Muscle of leg (tissue), 11 donors: ENCODE results near the gene CDH7. TPM values are rescaled to one million over a fixed set of nuclear protein-coding genes. Genes with fewer than 3 reads are reported as not detected.

Source experiments
- DNase-seq: peaks from one replicate; pipeline ENCODE4 v3.0.0; 2013
- H3K27ac ChIP-seq: one replicate; pipeline ENCODE4 v1.5.1; 2013; ENCODE audit warnings: mild to moderate bottlenecking, low read length, control low read depth
- H3K27me3 ChIP-seq: one replicate; pipeline ENCODE4 v1.6.1; 2013; ENCODE audit warnings: low read length; ENCODE audit not compliant: control insufficient read depth, insufficient read depth
- H3K36me3 ChIP-seq: one replicate; pipeline ENCODE4 v1.6.1; 2013; ENCODE audit warnings: low read length; ENCODE audit not compliant: control insufficient read depth, insufficient read depth
- H3K4me1 ChIP-seq: one replicate; pipeline ENCODE4 v1.6.1; 2013; ENCODE audit warnings: low read length; ENCODE audit not compliant: control insufficient read depth, insufficient read depth
- H3K4me3 ChIP-seq: one replicate; pipeline ENCODE4 v1.5.1; 2013; ENCODE audit warnings: low read length, control low read depth
- H3K9me3 ChIP-seq: replicated peaks from 2 replicates; pipeline ENCODE4 v1.6.1; 2013; ENCODE audit warnings: low read depth, low read length; ENCODE audit not compliant: control insufficient read depth
- WGBS: methylation state at CpG from one replicate; pipeline ENCODE4 v1.1.5; 2013; ENCODE audit warnings: missing lambda C conversion rate; ENCODE audit not compliant: insufficient coverage; 5-methylcytosine and 5-hydroxymethylcytosine counted together
- polyA plus RNA-seq, 8 donors: library from polyadenylated mRNA; unstranded; fragments of 120-200 nt; gene quantifications; one replicate each; pipeline versions ENCODE4 v1.2.1 to v1.2.3, GENCODE V29; 2013; ENCODE audit warnings: inconsistent platforms in 1 of 8, low replicate concordance in 1 of 8; ENCODE audit not compliant: insufficient read length in 8 of 8, insufficient read depth in 1 of 8
- total RNA-seq: library from RNA; stranded (reverse); fragments of 120-200 nt; gene quantifications from one replicate; pipeline ENCODE4 v1.2.4, GENCODE V29; 2013

The CDH7 gene
- total and polyA plus RNA-seq, 9 donors = 0.16 to 2.2 (median 0.43) TPM

DNA sequence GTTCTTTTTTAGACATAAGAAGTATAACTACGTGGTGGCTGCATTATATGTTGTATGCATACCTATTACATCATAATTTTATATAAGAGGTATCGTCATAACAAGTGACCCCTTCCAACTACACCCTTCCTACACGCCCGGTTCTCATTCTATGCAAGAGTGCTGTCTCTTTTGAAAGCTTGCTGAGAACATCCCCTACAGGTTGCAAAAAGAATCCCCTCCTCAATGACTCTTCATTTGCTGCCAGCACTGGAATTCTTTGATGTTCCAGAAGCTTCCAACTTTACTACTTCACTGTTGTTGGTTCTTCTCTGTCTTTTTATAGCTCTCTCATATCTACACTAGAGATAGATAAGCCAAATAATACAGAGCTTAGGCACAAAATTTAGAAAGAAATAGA, 66.4 kb downstream of the CDH7 start:
- Histone ChIP-seq H3K4me3 (no peak overlapping the region), H3K27me3 (no peaks in the 10 kb centered on the region)

DNA sequence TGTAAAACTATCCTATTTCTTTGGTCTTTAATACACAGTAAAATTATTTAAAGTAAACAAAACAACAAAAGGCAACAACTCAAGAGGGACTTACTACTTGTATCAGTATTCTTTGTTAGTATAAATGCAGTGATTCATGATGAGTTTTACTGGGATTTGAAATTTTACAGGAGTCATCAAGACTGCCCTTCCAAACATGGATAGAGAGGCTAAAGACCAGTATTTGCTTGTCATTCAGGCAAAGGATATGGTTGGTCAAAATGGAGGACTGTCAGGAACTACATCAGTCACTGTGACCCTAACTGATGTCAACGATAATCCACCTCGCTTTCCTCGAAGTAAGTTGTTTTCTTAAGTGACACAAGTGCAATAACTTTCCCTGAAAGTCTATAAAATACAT, 71.1 kb downstream of the CDH7 start:
- no peaks in the 10 kb centered on the region for H3K36me3 ChIP-seq
- no peaks in the 10 kb centered on the region for H3K27me3 ChIP-seq
- no CpG with 5 or more reads among the region's 3 CpGs for WGBS
- H3K27ac ChIP-seq = no peak overlapping the region
- no peak for DNase-seq
- no peaks in the 10 kb centered on the region for H3K9me3 ChIP-seq
- no peaks in the 10 kb centered on the region for H3K4me1 ChIP-seq
- no peak overlapping the region for H3K4me3 ChIP-seq

More for the DNA sequence above, 66.4 kb downstream of the CDH7 start:
- no peak overlapping the region for H3K27ac ChIP-seq
- no peak for DNase-seq
- H3K9me3 ChIP-seq = no peaks in the 10 kb centered on the region
- WGBS = 80% methylated on average over 2 of the region's 4 CpGs
- H3K36me3 ChIP-seq = no peaks in the 10 kb centered on the region
- H3K4me1 ChIP-seq = no peaks in the 10 kb centered on the region

DNA sequence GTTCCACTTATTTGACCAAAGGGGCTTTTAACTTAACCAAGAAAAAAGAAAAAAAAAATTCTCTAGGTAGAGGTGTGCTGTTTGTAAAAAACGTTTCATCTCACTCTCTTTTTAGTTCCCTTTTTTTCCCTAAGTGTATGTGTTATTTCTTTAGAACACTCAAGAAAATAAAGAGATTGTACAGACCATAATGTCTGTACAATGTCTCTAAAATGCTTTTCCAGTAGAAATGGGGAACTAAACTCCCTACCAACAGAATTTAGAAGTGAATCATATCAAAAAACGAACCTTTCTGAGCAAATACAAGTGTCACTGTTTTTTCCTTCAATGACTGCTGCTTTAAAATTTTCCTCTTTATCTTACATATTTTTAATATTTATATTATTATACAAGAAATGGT, 72.0 kb downstream of the CDH7 start:
- Histone ChIP-seq H3K4me1 (no peaks in the 10 kb centered on the region), H3K27ac (no peak overlapping the region), H3K36me3 (no peaks in the 10 kb centered on the region), H3K4me3 (no peak overlapping the region), H3K27me3 (no peaks in the 10 kb centered on the region), H3K9me3 (no peaks in the 10 kb centered on the region)
- no CpG with 5 or more reads among the region's 2 CpGs for WGBS
- DNase-seq = no peak

DNA sequence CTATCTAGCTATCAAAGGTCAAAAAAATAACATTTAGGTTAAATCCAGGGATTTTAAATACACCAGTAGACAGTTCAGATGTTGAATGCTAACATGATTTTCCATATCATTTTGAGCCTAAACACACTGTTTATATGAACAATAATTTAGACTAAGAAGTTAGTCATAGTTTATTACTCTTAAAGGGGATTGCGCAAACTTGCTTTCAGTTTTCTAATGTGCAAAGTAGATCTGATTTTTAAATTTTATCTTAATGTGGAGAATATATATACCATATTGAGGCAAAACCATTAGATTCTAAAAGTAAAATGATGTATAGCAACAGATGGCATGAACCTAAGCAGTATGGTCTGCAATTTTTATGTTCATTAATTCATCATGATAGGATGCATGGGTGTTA, 76.6 kb downstream of the CDH7 start:
- Histone ChIP-seq H3K36me3 (no peaks in the 10 kb centered on the region), H3K27ac (no peak overlapping the region), H3K4me1 (no peaks in the 10 kb centered on the region), H3K9me3 (no peaks in the 10 kb centered on the region), H3K27me3 (no peaks in the 10 kb centered on the region), H3K4me3 (no peak overlapping the region)
- WGBS = no CpG with 5 or more reads among the region's 1 CpG
- no peak for DNase-seq

DNA sequence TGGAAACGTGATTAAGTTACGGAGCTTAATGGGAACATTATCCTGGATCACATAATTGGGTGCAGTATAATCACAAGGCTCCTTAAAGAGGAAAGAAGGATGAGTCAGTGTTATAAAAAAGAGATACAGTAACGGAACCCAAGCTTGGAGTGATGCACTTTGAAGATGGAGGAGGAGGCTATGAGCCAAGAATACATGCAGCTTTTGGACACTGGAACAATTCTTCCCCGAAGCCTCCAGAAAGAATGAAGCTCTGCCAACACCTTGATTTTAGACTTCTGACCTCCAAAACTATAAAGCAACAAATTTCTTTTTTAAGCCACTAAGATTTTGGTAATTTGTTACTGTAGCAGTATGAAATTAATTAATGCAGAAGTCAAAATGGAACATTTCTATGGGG, 85.1 kb downstream of the CDH7 start:
- no peak overlapping the region for H3K4me3 ChIP-seq
- DNase-seq = no peak
- no peaks in the 10 kb centered on the region for H3K36me3 ChIP-seq
- H3K4me1 ChIP-seq = no peaks in the 10 kb centered on the region
- H3K9me3 ChIP-seq = no peaks in the 10 kb centered on the region
- WGBS = 70% methylated on average over 3 of the region's 4 CpGs
- H3K27me3 ChIP-seq = no peaks in the 10 kb centered on the region
- H3K27ac ChIP-seq = no peak overlapping the region

DNA sequence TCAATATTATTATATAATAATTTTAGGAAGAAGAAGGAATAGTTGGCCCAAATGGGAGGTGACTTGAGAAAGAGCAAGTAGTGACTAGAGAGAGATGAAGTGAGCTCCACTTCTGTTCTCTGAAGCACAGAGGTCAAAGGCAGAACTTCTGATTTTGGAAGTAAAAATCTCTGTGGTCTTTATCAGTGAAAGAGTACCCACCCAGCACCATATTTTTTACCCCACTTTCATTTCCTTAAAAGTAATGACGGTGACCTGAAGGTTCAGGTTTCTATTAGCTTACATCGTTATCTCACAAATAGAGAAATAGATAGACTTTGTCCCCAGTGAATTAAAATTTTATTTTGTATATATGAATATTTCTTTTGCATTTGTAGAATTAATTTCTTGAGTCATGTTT, 95.3 kb downstream of the CDH7 start:
- no CpG with 5 or more reads among the region's 2 CpGs for WGBS
- Histone ChIP-seq H3K4me1 (no peaks in the 10 kb centered on the region), H3K27me3 (no peaks in the 10 kb centered on the region), H3K27ac (no peak overlapping the region), H3K9me3 (no peaks in the 10 kb centered on the region), H3K4me3 (no peak overlapping the region), H3K36me3 (no peaks in the 10 kb centered on the region)
- no peak for DNase-seq

DNA sequence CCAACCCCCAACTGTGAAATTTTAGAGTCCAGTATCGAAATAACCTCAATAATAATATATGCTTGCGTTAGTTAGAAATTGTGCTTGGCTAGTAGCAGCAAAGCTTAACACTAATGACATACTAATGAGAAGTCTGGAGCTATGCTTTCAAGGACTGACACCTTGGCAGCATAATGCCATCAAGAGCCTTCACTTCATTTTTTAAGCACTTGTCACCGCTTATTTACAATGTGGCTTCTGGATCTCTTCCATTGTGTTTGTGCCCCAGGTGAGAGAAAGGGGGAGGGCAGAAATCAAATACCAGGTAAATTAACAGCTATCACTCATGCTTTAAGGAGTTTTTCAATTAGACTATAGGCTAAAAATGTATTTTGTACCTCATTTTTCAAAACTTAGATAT, 101.5 kb downstream of the CDH7 start:
- no CpG with 5 or more reads among the region's 3 CpGs for WGBS

DNA sequence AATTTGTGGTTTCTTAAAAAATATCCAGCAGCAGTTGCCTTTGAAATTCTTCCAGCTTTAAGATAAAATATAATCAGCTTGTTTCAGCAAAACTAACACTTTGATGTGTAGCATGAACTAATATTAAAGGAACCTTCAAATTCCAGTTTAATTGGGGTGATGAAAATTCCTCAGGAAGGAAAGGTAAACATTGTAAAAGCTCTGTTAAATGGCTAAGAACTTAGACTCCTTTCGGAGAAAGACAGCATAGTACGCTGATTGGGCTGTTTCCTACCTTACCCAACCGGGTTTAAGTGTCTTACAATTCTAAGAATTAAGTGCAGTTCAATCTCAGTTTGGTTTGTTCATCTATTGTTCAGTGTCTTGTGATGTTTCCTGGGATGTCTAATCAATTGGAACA, 108.3 kb downstream of the CDH7 start:
- no peak overlapping the region for H3K27ac ChIP-seq
- H3K4me1 ChIP-seq = no peaks in the 10 kb centered on the region
- WGBS = no CpG with 5 or more reads among the region's 3 CpGs
- no peak for DNase-seq
- no peaks in the 10 kb centered on the region for H3K36me3 ChIP-seq
- H3K4me3 ChIP-seq = no peak overlapping the region
- H3K9me3 ChIP-seq = no peaks in the 10 kb centered on the region
- H3K27me3 ChIP-seq = no peaks in the 10 kb centered on the region

More for the DNA sequence above, 101.5 kb downstream of the CDH7 start:
- Histone ChIP-seq H3K27me3 (no peaks in the 10 kb centered on the region), H3K4me1 (no peaks in the 10 kb centered on the region), H3K9me3 (no peaks in the 10 kb centered on the region), H3K27ac (no peak overlapping the region), H3K36me3 (no peaks in the 10 kb centered on the region), H3K4me3 (no peak overlapping the region)
- no peak for DNase-seq

DNA sequence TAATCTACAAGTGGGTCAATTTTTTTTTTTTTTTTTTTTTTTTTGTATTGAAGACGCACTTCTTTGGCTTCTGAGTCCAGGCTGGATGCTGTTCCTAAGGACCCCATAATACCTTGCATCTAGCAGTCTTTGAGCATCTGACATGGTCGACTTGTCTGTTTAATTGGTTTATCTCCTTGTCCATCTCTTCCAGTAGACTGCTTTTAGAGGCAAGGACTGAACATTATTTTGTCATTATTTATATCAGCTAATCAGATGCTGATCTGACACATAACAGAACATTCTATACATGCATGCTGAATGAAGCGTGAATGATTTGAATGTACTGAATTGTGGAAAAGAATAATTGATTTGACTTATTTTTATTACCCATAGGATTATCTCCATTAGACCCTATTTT, 118.7 kb downstream of the CDH7 start:
- H3K27me3 ChIP-seq = no peaks in the 10 kb centered on the region
- H3K9me3 ChIP-seq = no peaks in the 10 kb centered on the region
- WGBS = no CpG with 5 or more reads among the region's 3 CpGs
- H3K27ac ChIP-seq = no peak overlapping the region
- no peak overlapping the region for H3K4me3 ChIP-seq
- no peaks in the 10 kb centered on the region for H3K36me3 ChIP-seq
- H3K4me1 ChIP-seq = no peaks in the 10 kb centered on the region
- no peak for DNase-seq

DNA sequence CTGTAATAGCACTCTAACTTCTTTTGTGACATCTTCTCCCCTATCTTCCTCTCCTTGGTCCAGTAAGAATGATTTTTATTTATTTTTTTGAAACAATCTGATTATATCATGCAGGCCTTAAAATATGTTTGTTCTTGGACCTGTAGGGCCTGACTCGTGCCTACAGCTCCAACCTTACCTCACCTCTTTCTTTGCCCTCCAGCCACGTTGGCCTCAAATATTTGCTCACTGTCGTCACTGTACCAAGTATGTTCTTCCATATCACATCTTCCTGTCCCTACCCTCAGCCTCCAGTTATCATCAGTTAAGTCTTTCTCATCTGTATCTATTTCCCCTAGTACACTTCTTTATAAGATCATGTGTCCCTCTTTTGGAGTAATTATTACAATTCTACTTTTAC, 125.5 kb downstream of the CDH7 start:
- WGBS = 75% methylated on average over 3 of the region's 3 CpGs
- no peaks in the 10 kb centered on the region for H3K4me1 ChIP-seq

DNA sequence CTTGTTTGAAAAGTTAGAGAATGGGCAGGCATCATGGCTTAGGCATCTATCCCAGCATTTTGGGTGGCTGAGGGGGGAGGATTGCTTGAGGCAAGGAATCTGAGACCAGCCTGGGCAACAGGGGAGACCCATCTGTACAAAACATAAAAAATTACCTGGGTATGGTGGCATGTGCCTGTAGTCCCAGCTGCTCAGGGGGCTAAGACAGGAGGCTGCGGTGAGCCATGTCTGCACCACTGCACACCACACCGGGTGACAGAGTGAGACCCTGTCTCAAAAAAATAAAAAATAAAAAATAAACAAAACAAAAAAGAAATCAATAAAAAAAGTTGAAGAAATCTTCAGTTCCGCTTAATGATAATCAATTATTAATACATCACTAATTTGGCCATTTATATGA, 146.5 kb downstream of the CDH7 start:
- Histone ChIP-seq H3K27ac (no peak overlapping the region), H3K9me3 (no peaks in the 10 kb centered on the region), H3K4me1 (no peaks in the 10 kb centered on the region), H3K27me3 (no peaks in the 10 kb centered on the region), H3K4me3 (no peak overlapping the region), H3K36me3 (no peaks in the 10 kb centered on the region)
- no peak for DNase-seq
- no CpG with 5 or more reads among the region's 3 CpGs for WGBS

More for the DNA sequence above, 125.5 kb downstream of the CDH7 start:
- H3K4me3 ChIP-seq = no peak overlapping the region
- H3K27ac ChIP-seq = no peak overlapping the region
- no peaks in the 10 kb centered on the region for H3K9me3 ChIP-seq
- no peaks in the 10 kb centered on the region for H3K36me3 ChIP-seq
- H3K27me3 ChIP-seq = no peaks in the 10 kb centered on the region
- DNase-seq = no peak
